SK-N-MC (cell line): ENCODE data around the gene FCGR2B.

Experiments
- EZH2 ChIP-seq: fragments of 200-600 bp; sonication (generic); IDR thresholded peaks from one replicate; pipeline ENCODE4 v1.6.1; 2017; ENCODE audit warnings: antibody characterized with exemption
- FOXP2 ChIP-seq: optimal IDR thresholded peaks from 2 replicates; pipeline ENCODE3; 2011; ENCODE audit warnings: mild to moderate bottlenecking, moderate library complexity; ENCODE audit not compliant: insufficient read depth; ENCODE audit errors: extremely low read length, control extremely low read depth
- POLR2AphosphoS5 ChIP-seq: IDR thresholded peaks from 2 replicates; pipeline ENCODE4 v1.6.1; 2012; ENCODE audit warnings: mild to moderate bottlenecking, low read depth, low read length, borderline replicate concordance

DNA sequence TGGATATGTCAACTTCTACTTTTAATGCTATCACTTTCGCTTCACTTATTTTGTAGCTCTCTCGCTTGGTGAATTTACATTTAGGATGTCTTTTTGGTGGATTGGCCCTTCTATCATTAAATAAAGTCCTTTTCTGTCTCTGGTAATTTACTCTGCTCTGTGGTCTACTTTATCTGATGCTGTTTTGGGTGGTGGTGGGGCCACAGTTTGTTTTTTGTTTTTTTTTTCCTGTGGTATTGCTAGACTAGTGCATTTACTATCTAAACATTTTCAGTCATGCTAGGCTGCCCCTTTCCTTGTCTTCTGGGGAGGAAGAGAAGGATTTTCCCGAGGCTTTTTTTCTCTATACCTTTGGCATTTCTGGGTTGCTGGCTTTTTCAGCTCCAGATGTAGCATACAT, 26.0 kb downstream of the FCGR2B start:
- no peak for TF ChIP-seq EZH2
- TF ChIP-seq POLR2AphosphoS5 = no peak
- no peak for TF ChIP-seq FOXP2
